LNCAP (cell line): ENCODE data around the gene SLCO3A1.

Source experiments
- CTCF ChIP-seq: fragments of 450-650 bp; IDR thresholded peaks from 2 replicates; pipeline ENCODE4 v1.5.1; 2017; ENCODE audit warnings: mild to moderate bottlenecking

The SLCO3A1 gene

GRCh38 chr15:91983729-91984340 lies 130.3 kb downstream of the SLCO3A1 start:
- TF ChIP-seq CTCF: no peak

DNA sequence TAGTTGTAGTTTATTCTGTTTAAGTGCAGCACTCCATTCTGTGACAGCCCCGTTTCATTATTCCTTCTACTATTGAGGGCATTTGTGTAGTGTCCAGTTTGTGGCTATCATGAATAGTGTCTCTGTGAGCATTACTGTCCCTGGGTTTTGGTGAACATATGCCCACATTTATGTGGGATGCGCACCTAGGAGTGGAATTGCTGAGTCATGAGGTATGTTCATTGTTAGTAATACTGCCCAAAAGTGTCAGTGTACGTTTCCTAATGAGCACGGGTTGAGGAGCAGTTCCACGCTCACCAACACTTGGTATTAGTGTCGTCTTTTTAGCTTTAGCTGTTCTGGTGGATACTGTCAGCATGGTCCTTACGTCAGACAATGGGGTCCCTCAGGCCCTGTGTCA lies 131.8 kb downstream of the SLCO3A1 start:
- TF ChIP-seq CTCF: no peak

GRCh38 chr15:91988071-91988470 lies 134.6 kb downstream of the SLCO3A1 start:
- no peak for TF ChIP-seq CTCF

- no peak for TF ChIP-seq CTCF
Measured at GRCh38 chr15:91988655-91989054, 135.1 kb downstream of the SLCO3A1 start.

GRCh38 chr15:91989821-91990220 lies 136.3 kb downstream of the SLCO3A1 start:
- TF ChIP-seq CTCF: no peak

DNA sequence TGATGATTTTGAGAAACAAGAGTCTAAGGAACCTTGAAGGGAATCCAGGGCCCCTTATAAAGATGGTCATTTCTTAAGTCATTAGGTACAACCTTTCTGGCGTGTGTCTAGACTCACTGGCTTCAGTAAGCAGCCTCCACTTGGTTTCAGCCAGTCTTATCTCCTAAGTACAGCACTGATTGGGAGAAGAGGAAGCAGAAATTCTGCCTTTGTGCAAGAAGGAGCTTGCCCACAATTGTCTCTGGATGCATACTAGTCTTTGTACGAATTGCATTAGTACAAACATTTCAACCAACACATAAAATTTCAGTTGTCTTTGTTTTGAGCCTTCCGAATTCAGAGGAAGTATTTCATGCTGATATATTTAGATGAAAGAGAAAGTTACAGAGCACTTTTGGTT lies 139.4 kb downstream of the SLCO3A1 start:
- TF ChIP-seq CTCF: no peak

GRCh38 chr15:91995146-91995545 lies 141.6 kb downstream of the SLCO3A1 start:
- TF ChIP-seq CTCF: no peak

DNA sequence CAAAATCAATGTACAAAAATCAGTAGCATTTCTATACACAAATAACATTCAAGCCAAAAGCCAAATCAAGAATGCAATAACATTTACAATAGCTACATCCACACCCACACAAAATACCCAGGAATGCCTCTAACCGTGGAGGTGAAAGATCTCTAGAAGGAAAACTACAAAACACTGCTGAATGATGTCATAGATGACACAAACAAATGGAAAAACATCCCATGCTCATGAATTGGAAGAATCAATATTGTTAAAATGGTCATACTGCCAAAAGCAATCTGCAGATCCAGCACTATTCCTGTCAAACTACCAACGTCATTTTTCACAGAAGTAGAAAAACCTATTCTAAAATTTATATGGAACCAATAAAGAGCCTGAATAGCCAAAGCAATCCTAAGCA lies 143.7 kb downstream of the SLCO3A1 start:
- no peak for TF ChIP-seq CTCF
